Hematopoietic multipotent progenitor cell treated with erythropoietin and hydrocortisone succinate and interleukin-3 and kit ligand, for 6 days (in vitro differentiated cells): ENCODE data around the gene TVP23A.
"Not testable (repeated sequence)": the region's sequence is repeated elsewhere in the genome, so short reads cannot be mapped to it uniquely, and the experiment has no call there.

ENCODE experiments used
- DNase-seq: peaks from one replicate; pipeline ENCODE4 v3.0.0-alpha.2; 2015

TVP23A gene

GRCh38 chr16:10744370-10745030 is 74.1 kb downstream of the TVP23A start:
- no peak for DNase-seq

GRCh38 chr16:10743610-10744369 is 74.8 kb downstream of the TVP23A start, which contains the start of gene NUBP1:
NUBP1 (plus strand) TSS chr16:10743842; CDS start chr16:10743864, 22 bp downstream.
- DNase-seq: peak; percentile 97

GRCh38 chr16:10743227-10743609 is 75.4 kb downstream of the TVP23A start:
- DNase-seq: no peak

GRCh38 chr16:10741844-10742243 is 76.8 kb downstream of the TVP23A start:
- no peak for DNase-seq

- not testable (repeated sequence) for DNase-seq
Observed at GRCh38 chr16:10741249-10741648, 77.3 kb downstream of the TVP23A start.

- no peak for DNase-seq
Observed at GRCh38 chr16:10740845-10741208, 77.8 kb downstream of the TVP23A start.

GRCh38 chr16:10740000-10740844 is 78.4 kb downstream of the TVP23A start:
- DNase-seq: no peak

- DNase-seq: peak; percentile 37
Observed at GRCh38 chr16:10738231-10739077, 80.1 kb downstream of the TVP23A start.

GRCh38 chr16:10737068-10737625 is 81.4 kb downstream of the TVP23A start:
- peak; percentile 87 for DNase-seq

GRCh38 chr16:10731790-10732189 is 86.8 kb downstream of the TVP23A start:
- DNase-seq: no peak

- DNase-seq: no peak
Observed at GRCh38 chr16:10729104-10730048, 89.2 kb downstream of the TVP23A start.

- no peak for DNase-seq
Observed at GRCh38 chr16:10728003-10728887, 90.3 kb downstream of the TVP23A start.
